ENCODE results near the gene RFNG. TPM values are rescaled to one million over a fixed set of nuclear protein-coding genes. Genes with fewer than 3 reads are reported as not detected.

Gene RFNG
- total RNA-seq, 1 experiment from 2014 or later: 52.0 TPM

DNA sequence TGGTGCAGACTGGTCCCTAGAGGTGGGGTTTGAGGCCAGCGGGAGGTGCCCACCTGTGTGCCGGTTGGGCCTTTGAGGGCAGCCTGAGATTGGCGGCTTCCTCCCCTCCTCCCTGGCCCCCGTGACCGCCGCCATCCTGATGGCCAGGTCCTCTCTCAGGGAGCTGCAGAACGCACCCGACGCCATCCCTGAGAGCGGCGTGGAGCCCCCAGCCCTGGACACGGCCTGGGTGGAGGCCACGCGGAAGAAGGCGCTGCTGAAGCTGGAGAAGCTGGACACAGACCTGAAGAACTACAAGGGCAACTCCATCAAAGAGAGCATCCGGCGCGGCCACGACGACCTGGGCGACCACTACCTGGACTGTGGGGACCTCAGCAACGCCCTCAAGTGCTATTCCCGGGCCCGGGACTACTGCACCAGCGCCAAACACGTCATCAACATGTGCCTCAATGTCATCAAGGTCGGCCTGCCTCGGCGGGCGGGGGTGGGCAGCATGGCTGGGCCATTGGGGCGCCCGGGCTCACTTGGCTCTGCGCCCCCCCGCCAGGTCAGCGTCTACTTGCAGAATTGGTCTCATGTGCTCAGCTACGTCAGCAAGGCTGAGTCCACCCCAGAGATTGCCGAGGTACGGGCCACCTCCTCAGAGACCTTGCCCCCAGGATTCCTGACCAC lies 2.9 kb upstream of the RFNG start:
- CTCF ChIA-PET: interaction anchor here (0.8 kb wide), 1 partner anchor 17 kb away, joined by 3 read pairs; the partner anchor contains the start of gene DCXR
- no peak overlapping the region for H3K4me3 ChIP-seq (replicated peaks in 1 of 2; ENCODE audit: low read depth in 1 of 2, low read length in 2 of 2)
- no TSS peak for BruUV-seq (replicated peaks)
- RAD21 ChIA-PET (ENCODE audit: low non-redundant PET in 1 of 2, low total read pairs in 2 of 2, uncharacterized antibody in 2 of 2, unreplicated experiment in 2 of 2): interaction anchor here in 1 of 2 experiments (1.2 kb wide), 1 partner anchor 24 kb away, joined by 3 read pairs; no protein-coding TSS in a partner anchor
- H3K4me2 ChIP-seq (ENCODE audit: low read length): no peak overlapping the region
- ATAC-seq: no peak
- H4K20me1 ChIP-seq (ENCODE audit: insufficient read depth): no peaks in the 10 kb centered on the region; the same call in 1 of the 2 replicates
- H2AFZ ChIP-seq (ENCODE audit: low read depth, low read length, poor library complexity, severe bottlenecking): no peak overlapping the region
- peaks cover 13 to 34% of the 10 kb centered on the region in 2 experiments; a peak in 3 of 4 replicates for H3K4me1 ChIP-seq (ENCODE audit: control insufficient read depth in 1 of 2, insufficient read depth in 2 of 2, low read length in 2 of 2)
- peaks cover 41% of the 10 kb centered on the region for H3K79me2 ChIP-seq (ENCODE audit: insufficient read depth, low read length)
- POLR2A ChIA-PET: no interaction called here
- H3K27ac ChIP-seq (ENCODE audit: low read depth, low read length): no peak overlapping the region; the same call in 1 of the 2 replicates
- no peak overlapping the region for H3K9ac ChIP-seq (ENCODE audit: low read length)
- H3K36me3 ChIP-seq (ENCODE audit: control insufficient read depth in 1 of 2, insufficient read depth in 2 of 2, low read length in 2 of 2): peaks cover 13 to 50% of the 10 kb centered on the region in 2 experiments; a peak in 3 of 4 replicates
- intact Hi-C loops (cut with micrococcal nuclease): no loop called here
- no peaks in the 10 kb centered on the region for H3K27me3 ChIP-seq (ENCODE audit: insufficient read depth, low read length)
- DNase-seq (ENCODE audit: low read depth, low spot score): no peak
- H3K9me3 ChIP-seq (ENCODE audit: control insufficient read depth in 1 of 2, insufficient read depth in 1 of 2, low read depth in 1 of 2, low read length in 2 of 2): no peaks in the 10 kb centered on the region
- no peaks in the 10 kb centered on the region for H3K9me2 ChIP-seq (ENCODE audit: insufficient read depth)
- TF ChIP-seq TCF7L2 (IDR thresholded peaks at IDR 0.05; ENCODE audit: borderline replicate concordance, extremely low read depth, insufficient read depth, insufficient read length): no peak
- no peak for TF ChIP-seq JUND (IDR thresholded peaks at IDR 0.05)
- TF ChIP-seq SP1 (IDR thresholded peaks at IDR 0.05; ENCODE audit: low read depth): no peak
- TF ChIP-seq, protein P1, sequence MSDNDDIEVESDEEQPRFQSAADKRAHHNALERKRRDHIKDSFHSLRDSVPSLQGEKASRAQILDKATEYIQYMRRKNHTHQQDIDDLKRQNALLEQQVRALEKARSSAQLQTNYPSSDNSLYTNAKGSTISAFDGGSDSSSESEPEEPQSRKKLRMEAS (IDR thresholded peaks at IDR 0.05): no peak
- no peak for TF ChIP-seq EGR1 (IDR thresholded peaks at IDR 0.05; ENCODE audit: low read depth)
- TF ChIP-seq CEBPB (IDR thresholded peaks at IDR 0.05; ENCODE audit: low read depth): no peak
- TF ChIP-seq EZH2phosphoT487 (IDR thresholded peaks at IDR 0.05; ENCODE audit: borderline replicate concordance): no peak
- no peak for TF ChIP-seq ZNF274 (IDR thresholded peaks at IDR 0.05; ENCODE audit: low read depth, low read length)
- TF ChIP-seq, protein P2, sequence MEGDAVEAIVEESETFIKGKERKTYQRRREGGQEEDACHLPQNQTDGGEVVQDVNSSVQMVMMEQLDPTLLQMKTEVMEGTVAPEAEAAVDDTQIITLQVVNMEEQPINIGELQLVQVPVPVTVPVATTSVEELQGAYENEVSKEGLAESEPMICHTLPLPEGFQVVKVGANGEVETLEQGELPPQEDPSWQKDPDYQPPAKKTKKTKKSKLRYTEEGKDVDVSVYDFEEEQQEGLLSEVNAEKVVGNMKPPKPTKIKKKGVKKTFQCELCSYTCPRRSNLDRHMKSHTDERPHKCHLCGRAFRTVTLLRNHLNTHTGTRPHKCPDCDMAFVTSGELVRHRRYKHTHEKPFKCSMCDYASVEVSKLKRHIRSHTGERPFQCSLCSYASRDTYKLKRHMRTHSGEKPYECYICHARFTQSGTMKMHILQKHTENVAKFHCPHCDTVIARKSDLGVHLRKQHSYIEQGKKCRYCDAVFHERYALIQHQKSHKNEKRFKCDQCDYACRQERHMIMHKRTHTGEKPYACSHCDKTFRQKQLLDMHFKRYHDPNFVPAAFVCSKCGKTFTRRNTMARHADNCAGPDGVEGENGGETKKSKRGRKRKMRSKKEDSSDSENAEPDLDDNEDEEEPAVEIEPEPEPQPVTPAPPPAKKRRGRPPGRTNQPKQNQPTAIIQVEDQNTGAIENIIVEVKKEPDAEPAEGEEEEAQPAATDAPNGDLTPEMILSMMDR (IDR thresholded peaks at IDR 0.05 in 2 of 3, conservative IDR thresholded peaks at IDR 0.05 in 1 of 3; ENCODE audit: borderline replicate concordance in 1 of 3, insufficient read depth in 1 of 3, low read depth in 2 of 3, low read length in 2 of 3): no peak
- no peak for TF ChIP-seq CBX3 (IDR thresholded peaks at IDR 0.05; ENCODE audit: low read depth)
- TF ChIP-seq RAD21 (IDR thresholded peaks at IDR 0.05; ENCODE audit: low read depth): no peak
- no peak for TF ChIP-seq SRF (IDR thresholded peaks at IDR 0.05; ENCODE audit: low read depth)
- no peak for TF ChIP-seq YY1 (IDR thresholded peaks at IDR 0.05; ENCODE audit: extremely low read depth, insufficient replicate concordance, low read depth, low read length)
